SK-N-SH treated with all-trans-retinoic acid at 6 μM for 48 hours (cell line): Measurements from ENCODE around the gene THNSL1.

Experiments used
- ATAC-seq: fragments of 200-7000 bp; cut with Tn5 transposase; 3 replicates; pipeline ENCODE4 v1.9.1; 2020; ENCODE audit warnings: mild to moderate bottlenecking, moderate library complexity
- ARNTL ChIP-seq: fragments of 450-650 bp; formaldehyde crosslinking; IDR thresholded peaks from 2 replicates; pipeline ENCODE4 v1.5.0; 2020; ENCODE audit warnings: low read depth, mild to moderate bottlenecking, moderate library complexity, borderline replicate concordance
- BACH2 ChIP-seq: fragments of 250-450 bp; sonication (Bioruptor Pico); IDR thresholded peaks from 2 replicates; pipeline ENCODE4 v1.9.0; 2021; ENCODE audit warnings: mild to moderate bottlenecking, borderline replicate concordance
- CSDC2 ChIP-seq: fragments of 250-450 bp; sonication (Bioruptor Pico); IDR thresholded peaks from 2 replicates; pipeline ENCODE4 v1.5.0; 2020; ENCODE audit warnings: mild to moderate bottlenecking, moderate library complexity
- ESRRG ChIP-seq: fragments of 250-450 bp; sonication (Bioruptor Pico); IDR thresholded peaks from 2 replicates; pipeline ENCODE4 v1.6.1; 2021; ENCODE audit warnings: mild to moderate bottlenecking
- GLIS3 ChIP-seq: fragments of 250-450 bp; sonication (Bioruptor Pico); IDR thresholded peaks from 2 replicates; pipeline ENCODE4 v1.5.0; 2020; ENCODE audit warnings: mild to moderate bottlenecking, moderate library complexity
- ISL1 ChIP-seq: fragments of 250-450 bp; sonication (Bioruptor Pico); IDR thresholded peaks from 2 replicates; pipeline ENCODE4 v2.1.2; 2022; ENCODE audit warnings: mild to moderate bottlenecking, moderate library complexity
- OSR1 ChIP-seq: fragments of 250-450 bp; sonication (Bioruptor Pico); IDR thresholded peaks from 2 replicates; pipeline ENCODE4 v1.8.0; 2022; ENCODE audit warnings: moderate library complexity, mild to moderate bottlenecking, inconsistent platforms
- PPARA ChIP-seq: fragments of 250-450 bp; sonication (Bioruptor Pico); IDR thresholded peaks from 2 replicates; pipeline ENCODE4 v1.5.0; 2020; ENCODE audit warnings: mild to moderate bottlenecking, borderline replicate concordance
- RARB ChIP-seq: fragments of 250-450 bp; sonication (Bioruptor Pico); IDR thresholded peaks from 2 replicates; pipeline ENCODE4 v1.8.0; 2021; ENCODE audit warnings: mild to moderate bottlenecking, moderate library complexity
- SNAI2 ChIP-seq: fragments of 250-450 bp; sonication (Bioruptor Pico); IDR thresholded peaks from 2 replicates; pipeline ENCODE4 v1.5.0; 2020; ENCODE audit warnings: mild to moderate bottlenecking, moderate library complexity
- TCF4 ChIP-seq: fragments of 250-450 bp; sonication (Bioruptor Pico); IDR thresholded peaks from 2 replicates; pipeline ENCODE4 v1.8.0; 2021; ENCODE audit warnings: mild to moderate bottlenecking, moderate library complexity, borderline replicate concordance
- TOX ChIP-seq: fragments of 250-450 bp; sonication (Bioruptor Pico); IDR thresholded peaks from 2 replicates; pipeline ENCODE4 v1.8.0; 2021; ENCODE audit warnings: mild to moderate bottlenecking, moderate library complexity, borderline replicate concordance
- ZC3H10 ChIP-seq: fragments of 250-450 bp; sonication (Bioruptor Pico); IDR thresholded peaks from 2 replicates; pipeline ENCODE4 v1.5.1; 2021; ENCODE audit warnings: mild to moderate bottlenecking, moderate library complexity
- ZFP3 ChIP-seq: fragments of 250-450 bp; sonication (Bioruptor Pico); IDR thresholded peaks from 2 replicates; pipeline ENCODE4 v1.5.0; 2020; ENCODE audit warnings: mild to moderate bottlenecking, moderate library complexity
- ZFP30 ChIP-seq: fragments of 450-650 bp; formaldehyde crosslinking; IDR thresholded peaks from 2 replicates; pipeline ENCODE4 v1.5.0; 2022; ENCODE audit warnings: mild to moderate bottlenecking, moderate library complexity
- ZNF565 ChIP-seq: fragments of 450-650 bp; formaldehyde crosslinking; conservative IDR thresholded peaks from 2 replicates; pipeline ENCODE4 v1.5.0; 2020; ENCODE audit warnings: low read depth, mild to moderate bottlenecking, moderate library complexity
- ZNF70 ChIP-seq: fragments of 450-650 bp; formaldehyde crosslinking; IDR thresholded peaks from 2 replicates; pipeline ENCODE4 v1.5.0; 2020; ENCODE audit warnings: mild to moderate bottlenecking, moderate library complexity
- ZNF8 ChIP-seq: fragments of 450-650 bp; formaldehyde crosslinking; IDR thresholded peaks from 2 replicates; pipeline ENCODE4 v1.5.0; 2020; ENCODE audit warnings: mild to moderate bottlenecking, moderate library complexity
- TF ChIP-seq, protein P1 (sequence below): fragments of 250-450 bp; sonication (Bioruptor Pico); IDR thresholded peaks from 2 replicates; pipeline ENCODE4 v1.5.0; 2020; ENCODE audit warnings: mild to moderate bottlenecking, moderate library complexity
- TF ChIP-seq, protein P2 (sequence below): fragments of 250-450 bp; sonication (Bioruptor Pico); IDR thresholded peaks from 2 replicates; pipeline ENCODE4 v1.5.1; 2021; ENCODE audit warnings: mild to moderate bottlenecking, moderate library complexity
- TF ChIP-seq, protein P3 (sequence below): fragments of 250-450 bp; sonication (Bioruptor Pico); IDR thresholded peaks from 2 replicates; pipeline ENCODE4 v1.8.0; 2020; ENCODE audit warnings: mild to moderate bottlenecking, moderate library complexity, borderline replicate concordance
- TF ChIP-seq, protein P4 (sequence below): fragments of 250-450 bp; sonication (Bioruptor Pico); IDR thresholded peaks from 2 replicates; pipeline ENCODE4 v1.8.0; 2021; ENCODE audit warnings: low read depth, mild to moderate bottlenecking, moderate library complexity, borderline replicate concordance
- TF ChIP-seq, protein P5 (sequence below): fragments of 250-450 bp; sonication (Bioruptor Pico); IDR thresholded peaks from 2 replicates; pipeline ENCODE4 v1.5.1; 2020; ENCODE audit warnings: low read depth, mild to moderate bottlenecking, moderate library complexity

THNSL1 gene

DNA sequence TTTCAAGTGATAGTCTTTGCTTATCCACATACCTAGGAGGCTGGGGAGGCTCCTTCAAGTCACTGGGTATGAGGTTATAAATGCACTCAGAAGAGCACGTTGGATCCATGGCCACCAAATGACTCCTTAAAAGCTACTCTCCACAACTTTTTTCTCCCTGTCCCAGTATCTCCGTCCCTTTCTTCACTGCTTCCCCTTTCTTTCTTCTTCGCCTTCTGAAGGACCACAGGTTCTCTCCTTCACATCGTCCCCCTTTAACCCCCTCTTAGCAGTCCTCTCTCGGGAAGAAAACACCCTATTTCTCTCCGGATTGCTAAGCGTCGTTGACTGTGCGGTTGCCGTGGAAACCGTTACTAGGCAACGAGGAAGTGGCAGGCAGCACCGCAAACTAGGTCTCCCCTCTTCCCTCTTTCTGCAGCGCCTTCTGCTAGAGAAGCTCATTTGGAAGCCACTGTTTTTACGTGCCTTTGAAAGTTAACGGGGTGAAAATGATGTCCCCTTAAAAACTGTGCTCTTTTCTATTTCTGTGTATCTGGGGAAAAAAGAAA is 510 bp upstream of the THNSL1 start, which contains the start of gene ENKUR (continued):
- TF ChIP-seq ZFP30 (CRISPR knock-in tag), result no peak

DNA sequence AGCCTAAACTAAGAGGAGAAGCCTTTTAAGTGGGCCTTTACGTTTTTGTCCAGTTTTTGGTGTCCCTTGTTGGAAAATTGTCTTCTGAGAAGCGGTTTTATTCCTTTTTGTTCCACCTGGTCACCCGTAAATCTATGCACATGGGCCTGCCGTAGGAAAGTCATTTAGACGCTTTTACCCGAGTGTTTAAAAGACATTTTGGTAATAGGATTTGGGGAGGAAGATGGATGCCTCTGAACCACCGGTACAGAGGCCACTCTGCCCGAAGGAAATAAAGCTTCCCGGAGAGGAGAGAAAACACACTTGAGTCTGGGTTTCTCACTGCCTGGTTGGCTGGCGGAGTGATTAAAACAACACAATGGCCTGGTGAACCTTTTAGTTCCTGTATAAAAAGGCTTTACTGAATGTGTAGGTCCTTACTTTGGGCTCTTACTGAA is 760 bp downstream of the THNSL1 start:
- no peak for TF ChIP-seq ZC3H10 (CRISPR knock-in tag)
- TF ChIP-seq ESRRG (CRISPR knock-in tag), result no peak
- TF ChIP-seq, protein P1, sequence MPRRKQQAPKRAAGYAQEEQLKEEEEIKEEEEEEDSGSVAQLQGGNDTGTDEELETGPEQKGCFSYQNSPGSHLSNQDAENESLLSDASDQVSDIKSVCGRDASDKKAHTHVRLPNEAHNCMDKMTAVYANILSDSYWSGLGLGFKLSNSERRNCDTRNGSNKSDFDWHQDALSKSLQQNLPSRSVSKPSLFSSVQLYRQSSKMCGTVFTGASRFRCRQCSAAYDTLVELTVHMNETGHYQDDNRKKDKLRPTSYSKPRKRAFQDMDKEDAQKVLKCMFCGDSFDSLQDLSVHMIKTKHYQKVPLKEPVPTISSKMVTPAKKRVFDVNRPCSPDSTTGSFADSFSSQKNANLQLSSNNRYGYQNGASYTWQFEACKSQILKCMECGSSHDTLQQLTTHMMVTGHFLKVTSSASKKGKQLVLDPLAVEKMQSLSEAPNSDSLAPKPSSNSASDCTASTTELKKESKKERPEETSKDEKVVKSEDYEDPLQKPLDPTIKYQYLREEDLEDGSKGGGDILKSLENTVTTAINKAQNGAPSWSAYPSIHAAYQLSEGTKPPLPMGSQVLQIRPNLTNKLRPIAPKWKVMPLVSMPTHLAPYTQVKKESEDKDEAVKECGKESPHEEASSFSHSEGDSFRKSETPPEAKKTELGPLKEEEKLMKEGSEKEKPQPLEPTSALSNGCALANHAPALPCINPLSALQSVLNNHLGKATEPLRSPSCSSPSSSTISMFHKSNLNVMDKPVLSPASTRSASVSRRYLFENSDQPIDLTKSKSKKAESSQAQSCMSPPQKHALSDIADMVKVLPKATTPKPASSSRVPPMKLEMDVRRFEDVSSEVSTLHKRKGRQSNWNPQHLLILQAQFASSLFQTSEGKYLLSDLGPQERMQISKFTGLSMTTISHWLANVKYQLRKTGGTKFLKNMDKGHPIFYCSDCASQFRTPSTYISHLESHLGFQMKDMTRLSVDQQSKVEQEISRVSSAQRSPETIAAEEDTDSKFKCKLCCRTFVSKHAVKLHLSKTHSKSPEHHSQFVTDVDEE, result no peak
- TF ChIP-seq GLIS3 (CRISPR knock-in tag), result no peak
- no peak for TF ChIP-seq ZFP30 (CRISPR knock-in tag)
- TF ChIP-seq, protein P2, sequence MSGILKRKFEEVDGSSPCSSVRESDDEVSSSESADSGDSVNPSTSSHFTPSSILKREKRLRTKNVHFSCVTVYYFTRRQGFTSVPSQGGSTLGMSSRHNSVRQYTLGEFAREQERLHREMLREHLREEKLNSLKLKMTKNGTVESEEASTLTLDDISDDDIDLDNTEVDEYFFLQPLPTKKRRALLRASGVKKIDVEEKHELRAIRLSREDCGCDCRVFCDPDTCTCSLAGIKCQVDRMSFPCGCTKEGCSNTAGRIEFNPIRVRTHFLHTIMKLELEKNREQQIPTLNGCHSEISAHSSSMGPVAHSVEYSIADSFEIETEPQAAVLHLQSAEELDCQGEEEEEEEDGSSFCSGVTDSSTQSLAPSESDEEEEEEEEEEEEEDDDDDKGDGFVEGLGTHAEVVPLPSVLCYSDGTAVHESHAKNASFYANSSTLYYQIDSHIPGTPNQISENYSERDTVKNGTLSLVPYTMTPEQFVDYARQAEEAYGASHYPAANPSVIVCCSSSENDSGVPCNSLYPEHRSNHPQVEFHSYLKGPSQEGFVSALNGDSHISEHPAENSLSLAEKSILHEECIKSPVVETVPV (CRISPR knock-in tag), result no peak
- no peak for TF ChIP-seq PPARA (CRISPR knock-in tag)
- no peak for TF ChIP-seq TOX (CRISPR knock-in tag)
- no peak for TF ChIP-seq ISL1 (CRISPR knock-in tag)
- TF ChIP-seq SNAI2 (CRISPR knock-in tag), result no peak
- TF ChIP-seq ARNTL (CRISPR knock-in tag), result no peak
- TF ChIP-seq, protein P3, sequence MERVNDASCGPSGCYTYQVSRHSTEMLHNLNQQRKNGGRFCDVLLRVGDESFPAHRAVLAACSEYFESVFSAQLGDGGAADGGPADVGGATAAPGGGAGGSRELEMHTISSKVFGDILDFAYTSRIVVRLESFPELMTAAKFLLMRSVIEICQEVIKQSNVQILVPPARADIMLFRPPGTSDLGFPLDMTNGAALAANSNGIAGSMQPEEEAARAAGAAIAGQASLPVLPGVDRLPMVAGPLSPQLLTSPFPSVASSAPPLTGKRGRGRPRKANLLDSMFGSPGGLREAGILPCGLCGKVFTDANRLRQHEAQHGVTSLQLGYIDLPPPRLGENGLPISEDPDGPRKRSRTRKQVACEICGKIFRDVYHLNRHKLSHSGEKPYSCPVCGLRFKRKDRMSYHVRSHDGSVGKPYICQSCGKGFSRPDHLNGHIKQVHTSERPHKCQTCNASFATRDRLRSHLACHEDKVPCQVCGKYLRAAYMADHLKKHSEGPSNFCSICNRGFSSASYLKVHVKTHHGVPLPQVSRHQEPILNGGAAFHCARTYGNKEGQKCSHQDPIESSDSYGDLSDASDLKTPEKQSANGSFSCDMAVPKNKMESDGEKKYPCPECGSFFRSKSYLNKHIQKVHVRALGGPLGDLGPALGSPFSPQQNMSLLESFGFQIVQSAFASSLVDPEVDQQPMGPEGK, result no peak
- no peak for TF ChIP-seq ZFP3
- TF ChIP-seq BACH2 (CRISPR knock-in tag), result no peak
- TF ChIP-seq OSR1 (CRISPR knock-in tag), result no peak
- TF ChIP-seq, protein P4, sequence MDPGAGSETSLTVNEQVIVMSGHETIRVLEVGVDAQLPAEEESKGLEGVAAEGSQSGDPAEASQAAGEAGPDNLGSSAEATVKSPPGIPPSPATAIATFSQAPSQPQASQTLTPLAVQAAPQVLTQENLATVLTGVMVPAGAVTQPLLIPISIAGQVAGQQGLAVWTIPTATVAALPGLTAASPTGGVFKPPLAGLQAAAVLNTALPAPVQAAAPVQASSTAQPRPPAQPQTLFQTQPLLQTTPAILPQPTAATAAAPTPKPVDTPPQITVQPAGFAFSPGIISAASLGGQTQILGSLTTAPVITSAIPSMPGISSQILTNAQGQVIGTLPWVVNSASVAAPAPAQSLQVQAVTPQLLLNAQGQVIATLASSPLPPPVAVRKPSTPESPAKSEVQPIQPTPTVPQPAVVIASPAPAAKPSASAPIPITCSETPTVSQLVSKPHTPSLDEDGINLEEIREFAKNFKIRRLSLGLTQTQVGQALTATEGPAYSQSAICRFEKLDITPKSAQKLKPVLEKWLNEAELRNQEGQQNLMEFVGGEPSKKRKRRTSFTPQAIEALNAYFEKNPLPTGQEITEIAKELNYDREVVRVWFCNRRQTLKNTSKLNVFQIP, result no peak
- no peak for TF ChIP-seq ZNF565
- TF ChIP-seq RARB (CRISPR knock-in tag), result no peak
- TF ChIP-seq, protein P5, sequence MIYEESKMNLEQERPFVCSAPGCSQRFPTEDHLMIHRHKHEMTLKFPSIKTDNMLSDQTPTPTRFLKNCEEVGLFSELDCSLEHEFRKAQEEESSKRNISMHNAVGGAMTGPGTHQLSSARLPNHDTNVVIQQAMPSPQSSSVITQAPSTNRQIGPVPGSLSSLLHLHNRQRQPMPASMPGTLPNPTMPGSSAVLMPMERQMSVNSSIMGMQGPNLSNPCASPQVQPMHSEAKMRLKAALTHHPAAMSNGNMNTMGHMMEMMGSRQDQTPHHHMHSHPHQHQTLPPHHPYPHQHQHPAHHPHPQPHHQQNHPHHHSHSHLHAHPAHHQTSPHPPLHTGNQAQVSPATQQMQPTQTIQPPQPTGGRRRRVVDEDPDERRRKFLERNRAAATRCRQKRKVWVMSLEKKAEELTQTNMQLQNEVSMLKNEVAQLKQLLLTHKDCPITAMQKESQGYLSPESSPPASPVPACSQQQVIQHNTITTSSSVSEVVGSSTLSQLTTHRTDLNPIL, result no peak
- ATAC-seq, result no peak

DNA sequence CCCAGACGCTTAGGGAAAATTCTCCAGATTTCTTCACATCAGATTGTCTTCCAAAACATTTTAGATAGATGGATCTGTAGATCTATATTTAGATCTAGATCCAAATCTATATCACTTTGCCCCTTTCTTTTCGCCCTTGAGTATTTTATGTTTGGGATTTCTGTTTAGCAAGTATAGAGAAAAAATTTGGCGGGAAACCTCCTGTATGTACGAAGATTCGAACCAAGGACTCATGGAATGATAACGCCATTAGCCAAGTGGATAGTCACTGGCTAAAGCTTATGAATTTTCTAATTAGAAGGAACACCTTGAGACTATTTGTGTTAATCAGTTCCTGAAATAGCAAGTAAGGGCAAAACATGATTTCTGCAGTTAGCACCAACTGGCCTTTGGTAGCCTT is 1.2 kb downstream of the THNSL1 start:
- no peak for TF ChIP-seq ZC3H10 (CRISPR knock-in tag)
- no peak for TF ChIP-seq SNAI2 (CRISPR knock-in tag)
- no peak for TF ChIP-seq ZFP30 (CRISPR knock-in tag)
- TF ChIP-seq, protein P5, result no peak
- no peak for TF ChIP-seq ZFP3
- no peak for TF ChIP-seq ARNTL (CRISPR knock-in tag)
- TF ChIP-seq TCF4, result no peak
- no peak for TF ChIP-seq CSDC2
- TF ChIP-seq, protein P3, result no peak
- no peak for TF ChIP-seq ZNF70 (CRISPR knock-in tag)
- no peak for TF ChIP-seq TOX (CRISPR knock-in tag)
- TF ChIP-seq OSR1 (CRISPR knock-in tag), result no peak
- TF ChIP-seq GLIS3 (CRISPR knock-in tag), result no peak
- TF ChIP-seq ISL1 (CRISPR knock-in tag), result no peak
- no peak for TF ChIP-seq ZNF8
- no peak for ATAC-seq
